ENCODE data around the gene DKC1.

GRCh38 chrX:154714925-154715324 lies 47.7 kb upstream of the DKC1 start:
- TF ChIP-seq CTCF (conservative IDR thresholded peaks at IDR 0.05; ENCODE audit: low read length) = peak; percentile 82
- no peak for TF ChIP-seq EZH2phosphoT487 (IDR thresholded peaks at IDR 0.05; ENCODE audit: borderline replicate concordance, low read depth, low read length)

Data from OCI-LY7 (cell line).